Activated CD4-positive, alpha-beta T cell treated with anti-CD3 and anti-CD28 coated beads for 1 hour (primary cell): ENCODE data around the gene SMLR1.
A peak's percentile ranks its signal among the peaks of the same experiment; 100 is the strongest.

Source experiments
- DNase-seq: peaks from one replicate; pipeline ENCODE4 v3.0.0-alpha.2; 2020

The SMLR1 gene

GRCh38 chr6:130853555-130854183 is 26.5 kb downstream of the SMLR1 start:
- DNase-seq, result no peak

- no peak for DNase-seq
Measured at GRCh38 chr6:130858054-130858453, 30.8 kb downstream of the SMLR1 start.

- no peak for DNase-seq
Measured at GRCh38 chr6:130858498-130859160, 31.4 kb downstream of the SMLR1 start.

- DNase-seq, result no peak
Measured at GRCh38 chr6:130859161-130859867, 32.1 kb downstream of the SMLR1 start.

- DNase-seq, result no peak
Measured at GRCh38 chr6:130862370-130862769, 35.2 kb downstream of the SMLR1 start.

- no peak for DNase-seq
Measured at GRCh38 chr6:130863415-130864230, 36.4 kb downstream of the SMLR1 start.

GRCh38 chr6:130864344-130864743 is 37.1 kb downstream of the SMLR1 start:
- no peak for DNase-seq

GRCh38 chr6:130865793-130866192 is 38.6 kb downstream of the SMLR1 start:
- DNase-seq, result no peak

GRCh38 chr6:130869681-130870080 is 42.5 kb downstream of the SMLR1 start:
- no peak for DNase-seq

- DNase-seq, result no peak
Measured at GRCh38 chr6:130870179-130870880, 43.1 kb downstream of the SMLR1 start.

- DNase-seq, result peak; percentile 54
Measured at GRCh38 chr6:130872250-130873095, 45.3 kb downstream of the SMLR1 start.

- no peak for DNase-seq
Measured at GRCh38 chr6:130873746-130874145, 46.5 kb downstream of the SMLR1 start.

- DNase-seq, result no peak
Measured at GRCh38 chr6:130879826-130880225, 52.6 kb downstream of the SMLR1 start.

GRCh38 chr6:130882370-130882769 is 55.2 kb downstream of the SMLR1 start:
- no peak for DNase-seq

- peak; percentile 46 for DNase-seq
Measured at GRCh38 chr6:130885392-130886192, 58.4 kb downstream of the SMLR1 start.
